Gastrocnemius medialis (tissue), 4 donors: ENCODE measurements around the gene PCLO. TPM values are rescaled to one million over a fixed set of nuclear protein-coding genes. Genes with fewer than 3 reads are reported as not detected.
"Not testable (repeated sequence)": the region's sequence is repeated elsewhere in the genome, so short reads cannot be mapped to it uniquely, and the experiment has no call there.

ENCODE experiments used
- ATAC-seq, 2 donors: fragments of 150-250 bp; one replicate each; pipeline ENCODE4 v1.9.1; 2016
- DNase-seq, 2 donors: peaks; one replicate each; pipeline ENCODE4 v3.0.0-alpha.2; 2019
- H3K27ac ChIP-seq, 4 donors: fragments of 200-600 bp; sonication (generic); 1 replicate in 1 of 4; 2 replicates in 3 of 4; pipeline ENCODE4 v1.5.1; 2016 to 2018; ENCODE audit warnings: mild to moderate bottlenecking in 2 of 4, moderate library complexity in 1 of 4
- H3K27me3 ChIP-seq, 3 donors: fragments of 200-600 bp; sonication (generic) in 2 of 3; 1 replicate in 1 of 3; 2 replicates in 2 of 3; pipeline versions ENCODE4 v1.5.1 to v1.6.0; 2016 to 2019; ENCODE audit warnings: mild to moderate bottlenecking in 1 of 3, moderate library complexity in 1 of 3
- H3K36me3 ChIP-seq, 2 donors: fragments of 200-600 bp; sonication (generic) in 1 of 2; one replicate each; pipeline ENCODE4 v1.5.1; 2017 to 2018
- H3K4me1 ChIP-seq, 2 donors: fragments of 200-600 bp; sonication (generic) in 1 of 2; one replicate each; pipeline ENCODE4 v1.5.1; 2016 to 2017; ENCODE audit warnings: mild to moderate bottlenecking in 2 of 2
- H3K4me3 ChIP-seq, 4 donors: fragments of 200-600 bp; sonication (generic) in 3 of 4; 1 replicate in 1 of 4; 2 replicates in 3 of 4; pipeline ENCODE4 v1.5.1; 2016 to 2019; ENCODE audit warnings: mild to moderate bottlenecking in 2 of 4
- H3K9me3 ChIP-seq, 3 donors: fragments of 200-600 bp; sonication (generic) in 2 of 3; 1 replicate in 1 of 3; 2 replicates in 2 of 3; pipeline ENCODE4 v1.5.1; 2016 to 2019
- CTCF ChIP-seq, 5 experiments: fragments of 450-650 bp in 3 of 5; fragments of 200-600 bp in 2 of 5; sonication (generic) in 2 of 5; IDR thresholded peaks in 4 of 5; conservative IDR thresholded peaks in 1 of 5; 1 replicate in 4 of 5; 2 replicates in 1 of 5; pipeline ENCODE4 v1.5.1; 2016 to 2019; ENCODE audit warnings: antibody characterized with exemption in 5 of 5, mild to moderate bottlenecking in 3 of 5, moderate library complexity in 3 of 5
- POLR2A ChIP-seq, 2 donors: fragments of 450-650 bp; IDR thresholded peaks; one replicate each; pipeline ENCODE4 v1.6.1; 2017; ENCODE audit warnings: antibody characterized with exemption in 2 of 2, mild to moderate bottlenecking in 2 of 2, moderate library complexity in 2 of 2
- in situ Hi-C, 4 donors: fragments of 200-750 bp; cut with MboI; loops; one replicate each; pipeline versions ENCODE4 v1.15.0 to v1.8.0; 2017; ENCODE audit warnings: low sequenced_read_pairs in 4 of 4
- intact Hi-C: fragments of 100-400 bp; cut with DNase I; formaldehyde crosslinking; loops from one replicate; pipeline ENCODE4 v1.15.1; 2023; ENCODE audit warnings: low total_unique reads
- total RNA-seq, 4 donors: library from RNA; depleted of rRNA; stranded (reverse); fragments of >200 nt; gene quantifications; one replicate each; pipeline versions ENCODE4 v1.1.0 to v1.2.3, GENCODE V29; 2016

The PCLO gene
- total RNA-seq, 4 donors from 2014 or later, result 0.05 to 0.29 TPM; not detected in 2

- no peak overlapping the region for H3K27ac ChIP-seq
- H3K4me3 ChIP-seq, result no peak overlapping the region
- H3K27me3 ChIP-seq, result no peaks in the 10 kb centered on the region
- H3K36me3 ChIP-seq, result no peaks in the 10 kb centered on the region
- ATAC-seq, result no peak
- no peak for DNase-seq
- TF ChIP-seq CTCF (IDR thresholded peaks at IDR 0.05 in 4 of 5, conservative IDR thresholded peaks at IDR 0.05 in 1 of 5), result no peak
- no peak for TF ChIP-seq POLR2A (IDR thresholded peaks at IDR 0.05)
- no peaks in the 10 kb centered on the region for H3K4me1 ChIP-seq
- intact Hi-C loops, result no loop called here
- in situ Hi-C loops, result no loop called here
- H3K9me3 ChIP-seq, result no peaks in the 10 kb centered on the region
Observed at GRCh38 chr7:83038787-83039186, 123.9 kb downstream of the PCLO start.

- in situ Hi-C loops (no loop called here), intact Hi-C loops (no loop called here)
- no peak for ATAC-seq
- DNase-seq, result no peak
- Histone ChIP-seq H3K36me3 (no peaks in the 10 kb centered on the region), H3K27ac (no peak overlapping the region), H3K9me3 (no peaks in the 10 kb centered on the region), H3K4me1 (no peaks in the 10 kb centered on the region), H3K4me3 (no peak overlapping the region), H3K27me3 (no peaks in the 10 kb centered on the region)
- TF ChIP-seq CTCF (IDR thresholded peaks at IDR 0.05 in 4 of 5, conservative IDR thresholded peaks at IDR 0.05 in 1 of 5) (no peak), POLR2A (IDR thresholded peaks at IDR 0.05) (no peak)
Observed at GRCh38 chr7:83036721-83037380, 125.8 kb downstream of the PCLO start.

- H3K36me3 ChIP-seq, result no peaks in the 10 kb centered on the region
- no peak overlapping the region for H3K4me3 ChIP-seq
- H3K27me3 ChIP-seq, result no peaks in the 10 kb centered on the region
- H3K4me1 ChIP-seq, result no peaks in the 10 kb centered on the region
- H3K9me3 ChIP-seq, result no peaks in the 10 kb centered on the region
- TF ChIP-seq CTCF (IDR thresholded peaks at IDR 0.05 in 4 of 5, conservative IDR thresholded peaks at IDR 0.05 in 1 of 5), result no peak
- DNase-seq (no peak), ATAC-seq (no peak)
- in situ Hi-C loops, result no loop called here
- H3K27ac ChIP-seq, result no peak overlapping the region
- intact Hi-C loops, result no loop called here
Observed at GRCh38 chr7:83036130-83036529, 126.6 kb downstream of the PCLO start.

GRCh38 chr7:83032195-83032594 is 130.5 kb downstream of the PCLO start:
- TF ChIP-seq CTCF (IDR thresholded peaks at IDR 0.05 in 4 of 5, conservative IDR thresholded peaks at IDR 0.05 in 1 of 5), result no peak
- TF ChIP-seq POLR2A (IDR thresholded peaks at IDR 0.05), result no peak
- in situ Hi-C loops (no loop called here), intact Hi-C loops (no loop called here)
- Histone ChIP-seq H3K27ac (no peak overlapping the region), H3K9me3 (no peaks in the 10 kb centered on the region), H3K4me3 (no peak overlapping the region), H3K36me3 (no peaks in the 10 kb centered on the region), H3K27me3 (no peaks in the 10 kb centered on the region), H3K4me1 (no peaks in the 10 kb centered on the region)
- ATAC-seq (no peak), DNase-seq (no peak)

GRCh38 chr7:83023817-83024665 is 138.6 kb downstream of the PCLO start:
- in situ Hi-C loops, H3K27me3 ChIP-seq, H3K36me3 ChIP-seq, H3K4me3 ChIP-seq, ATAC-seq, H3K9me3 ChIP-seq, H3K27ac ChIP-seq, H3K4me1 ChIP-seq, intact Hi-C loops, DNase-seq: not testable (repeated sequence)
